HFF-Myc (cell line): ENCODE measurements around the gene CAMKK1.

Source experiments
- DNase-seq: peaks from one replicate; pipeline ENCODE4 v3.0.0-alpha.2; 2011; ENCODE audit warnings: low read depth; ENCODE audit errors: extremely low read depth
- H3K4me3 ChIP-seq: replicated peaks from 2 replicates; pipeline ENCODE4 v1.5.1; 2011; ENCODE audit warnings: low read depth, mild to moderate bottlenecking, control low read depth, low read length
- CTCF ChIP-seq: IDR thresholded peaks from 2 replicates; pipeline ENCODE4 v1.5.1; 2012; ENCODE audit warnings: mild to moderate bottlenecking, low read depth, low read length, control low read depth; ENCODE audit errors: missing control alignments

The CAMKK1 gene

GRCh38 chr17:3923466-3924190 is 30.8 kb upstream of the CAMKK1 start:
- no peak for DNase-seq
- H3K4me3 ChIP-seq: no peak overlapping the region
- no peak for TF ChIP-seq CTCF

GRCh38 chr17:3922765-3923164 is 29.9 kb upstream of the CAMKK1 start:
- DNase-seq: no peak
- TF ChIP-seq CTCF: no peak
- H3K4me3 ChIP-seq: no peak overlapping the region

- DNase-seq: no peak
- no peak for TF ChIP-seq CTCF
- H3K4me3 ChIP-seq: no peak overlapping the region
Measured at GRCh38 chr17:3921502-3922319, 28.9 kb upstream of the CAMKK1 start.

GRCh38 chr17:3921006-3921405 is 28.2 kb upstream of the CAMKK1 start:
- no peak for TF ChIP-seq CTCF
- H3K4me3 ChIP-seq: no peak overlapping the region
- no peak for DNase-seq

- DNase-seq: no peak
- TF ChIP-seq CTCF: no peak
- H3K4me3 ChIP-seq: no peak overlapping the region
Measured at GRCh38 chr17:3919123-3919624, 26.3 kb upstream of the CAMKK1 start.

- no peak for TF ChIP-seq CTCF
- DNase-seq: no peak
Measured at GRCh38 chr17:3918372-3919122, 25.7 kb upstream of the CAMKK1 start.

More at GRCh38 chr17:3918372-3919122, 25.7 kb upstream of the CAMKK1 start:
- no peak overlapping the region for H3K4me3 ChIP-seq
